ENCODE data around the gene TAS2R43. TPM values are rescaled to one million over a fixed set of nuclear protein-coding genes. Genes with fewer than 3 reads are reported as not detected.
"Not testable (repeated sequence)": the region's sequence is repeated elsewhere in the genome, so short reads cannot be mapped to it uniquely, and the experiment has no call there.

Gene TAS2R43
- total RNA-seq, 1 donor from 2014 or later: 13.6 TPM

- no peak for DNase-seq
Measured at GRCh38 chr12:11059784-11060183, 32.3 kb downstream of the TAS2R43 start.

GRCh38 chr12:11059041-11059440, 33.1 kb downstream of the TAS2R43 start:
- no peak for DNase-seq

DNA sequence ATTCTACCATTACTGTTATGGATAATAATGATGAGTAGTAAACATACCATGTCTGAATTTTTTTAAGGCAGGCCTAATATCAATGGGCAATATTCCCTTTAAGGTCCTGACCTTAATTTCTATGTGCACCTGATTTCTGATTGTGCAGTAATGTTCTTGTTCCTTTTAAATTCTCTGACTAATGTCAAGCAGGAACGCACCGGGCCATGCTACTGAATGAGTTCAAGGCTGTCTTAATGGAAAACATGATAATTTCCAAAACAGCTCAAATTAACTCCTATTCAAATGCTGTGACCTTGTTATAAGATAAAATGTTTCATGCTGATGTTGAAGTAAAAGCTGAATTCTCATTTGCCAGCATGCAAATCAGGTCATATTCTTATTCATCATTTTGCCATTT, 36.8 kb downstream of the TAS2R43 start:
- no peak for DNase-seq

DNA sequence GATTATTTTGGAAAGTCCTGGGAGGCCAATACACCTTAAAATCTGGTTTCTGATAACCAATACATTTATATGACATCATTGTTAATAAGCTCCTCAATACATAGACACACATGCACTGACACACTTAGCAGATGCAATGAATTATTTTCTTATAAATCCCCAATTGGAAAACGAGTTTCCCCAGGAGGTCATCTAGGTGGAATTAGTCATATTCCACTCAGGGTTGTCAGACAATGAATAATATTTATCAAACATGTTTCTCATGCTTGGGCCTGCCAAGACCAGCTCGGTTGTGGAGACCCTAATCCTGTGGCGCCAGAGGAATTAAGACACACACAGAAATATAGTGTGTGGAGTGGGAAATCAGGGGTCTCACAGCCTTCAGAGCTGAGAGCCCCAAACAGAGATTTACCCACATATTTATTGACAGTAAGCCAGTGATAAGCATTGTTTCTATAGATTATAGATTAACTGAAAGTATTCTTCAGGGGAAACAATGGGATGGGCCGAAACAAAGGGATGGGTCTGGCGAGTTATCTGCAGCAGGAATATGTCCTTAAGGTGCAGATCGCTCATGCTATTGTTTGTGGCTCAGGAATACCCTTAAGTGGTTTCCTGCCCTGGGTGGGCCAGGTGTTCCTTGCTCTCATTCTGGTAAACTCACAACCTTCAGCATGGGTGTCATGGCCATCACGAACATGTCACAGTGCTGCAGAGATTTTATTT, 42.1 kb downstream of the TAS2R43 start:
- DNase-seq: not testable (repeated sequence)

- DNase-seq: not testable (repeated sequence)
Measured at GRCh38 chr12:11041366-11041765, 50.7 kb downstream of the TAS2R43 start.

Small RNA genes within 50 kb of the gene (small RNA-seq; reads per million reads assigned to genes)
- gene AC018630.1: not detected

Other genes starting within 250 kb of the TAS2R43 start
- gene PRR4, start 242.8 kb downstream of the TAS2R43 start, total RNA-seq: 4.8 TPM
- 95.9 TPM for gene PRH1, start 208.1 kb downstream of the TAS2R43 start, total RNA-seq
- 8.3 TPM for gene TAS2R13, start 182.8 kb downstream of the TAS2R43 start, total RNA-seq
- 0.62 TPM for gene PRH2, start 163.1 kb downstream of the TAS2R43 start, total RNA-seq
- 11.4 TPM for gene TAS2R14, start 153.1 kb downstream of the TAS2R43 start, total RNA-seq
- gene TAS2R50, start 105.4 kb downstream of the TAS2R43 start, total RNA-seq: 12.6 TPM
- gene TAS2R20, start 94.0 kb downstream of the TAS2R43 start, total RNA-seq: 22.9 TPM
- 28.7 TPM for gene TAS2R19, start 69.7 kb downstream of the TAS2R43 start, total RNA-seq
- gene TAS2R31, start 60.9 kb downstream of the TAS2R43 start, total RNA-seq: 25.0 TPM
- gene TAS2R46, start 30.0 kb downstream of the TAS2R43 start, total RNA-seq: 12.3 TPM
- gene TAS2R30, start 42.3 kb upstream of the TAS2R43 start, total RNA-seq: 22.1 TPM
- 13.7 TPM for gene SMIM10L1, start 78.9 kb upstream of the TAS2R43 start, total RNA-seq
- gene TAS2R42, start 94.6 kb upstream of the TAS2R43 start, total RNA-seq: not detected
- gene PRB3, start 177.4 kb upstream of the TAS2R43 start, total RNA-seq: not detected
- gene PRB4, start 218.1 kb upstream of the TAS2R43 start, total RNA-seq: not detected

All from occipital lobe (tissue), 3 donors.